H9 (cell line): ENCODE data around the gene MRPL34. TPM values are rescaled to one million over a fixed set of nuclear protein-coding genes. Genes with fewer than 3 reads are reported as not detected.

Experiments
- DNase-seq: peaks from one replicate; pipeline ENCODE4 v3.0.0-alpha.2; 2017
- H2AFZ ChIP-seq: one replicate; pipeline ENCODE4 v1.6.1; 2013; ENCODE audit warnings: mild to moderate bottlenecking, low read length, control low read depth, moderate library complexity
- H2AK5ac ChIP-seq: 2 replicates; pipeline ENCODE4 v1.6.1; 2013; ENCODE audit warnings: low read length, control low read depth, mixed read lengths; ENCODE audit not compliant: insufficient read length
- H2BK120ac ChIP-seq: one replicate; pipeline ENCODE4 v1.6.1; 2013; ENCODE audit warnings: low read depth, mild to moderate bottlenecking, low read length, control low read depth, inconsistent platforms; ENCODE audit not compliant: poor library complexity, severe bottlenecking
- H2BK12ac ChIP-seq: 2 replicates; pipeline ENCODE4 v1.6.1; 2013; ENCODE audit warnings: low read length, control low read depth, mixed read lengths, low read depth; ENCODE audit not compliant: insufficient read length
- H2BK15ac ChIP-seq: 2 replicates; pipeline ENCODE4 v1.6.1; 2013; ENCODE audit warnings: low read depth, low read length, control low read depth
- H2BK20ac ChIP-seq: one replicate; pipeline ENCODE4 v1.6.1; 2013; ENCODE audit warnings: low read depth, mild to moderate bottlenecking, low read length, control low read depth, inconsistent platforms; ENCODE audit not compliant: poor library complexity, severe bottlenecking
- H2BK5ac ChIP-seq: 2 replicates; pipeline ENCODE4 v1.6.1; 2013; ENCODE audit warnings: low read length, control low read depth, mixed read lengths; ENCODE audit not compliant: insufficient read length
- H3K14ac ChIP-seq: 2 replicates; pipeline ENCODE4 v1.6.1; 2013; ENCODE audit warnings: low read length, control low read depth; ENCODE audit not compliant: insufficient read depth
- H3K18ac ChIP-seq: 2 replicates; pipeline ENCODE4 v1.6.1; 2013; ENCODE audit warnings: low read depth, mild to moderate bottlenecking, mixed read lengths, low read length, control low read depth; ENCODE audit not compliant: insufficient read length
- H3K23ac ChIP-seq: 2 replicates; pipeline ENCODE4 v1.6.1; 2013; ENCODE audit warnings: low read length, control low read depth, mixed read lengths, low read depth; ENCODE audit not compliant: insufficient read length
- H3K23me2 ChIP-seq: 2 replicates; pipeline ENCODE4 v1.6.1; 2013; ENCODE audit warnings: low read depth, mild to moderate bottlenecking, mixed read lengths, low read length, control low read depth; ENCODE audit not compliant: insufficient read length, poor library complexity, severe bottlenecking
- H3K27ac ChIP-seq: 2 replicates; pipeline ENCODE4 v1.5.1; 2013; ENCODE audit warnings: low read length, control low read depth, mixed read lengths, low read depth; ENCODE audit not compliant: insufficient read length
- H3K27me3 ChIP-seq: 2 replicates; pipeline ENCODE4 v1.6.1; 2013; ENCODE audit warnings: low read length, control low read depth, inconsistent platforms; ENCODE audit not compliant: insufficient read depth
- H3K4ac ChIP-seq: 2 replicates; pipeline ENCODE4 v1.6.1; 2013; ENCODE audit warnings: low read depth, mild to moderate bottlenecking, control low read depth, inconsistent platforms, low read length, moderate library complexity
- H3K4me1 ChIP-seq: 2 replicates; pipeline ENCODE4 v1.6.1; 2013; ENCODE audit warnings: low read length, control low read depth, inconsistent platforms; ENCODE audit not compliant: insufficient read depth
- H3K4me2 ChIP-seq: 2 replicates; pipeline ENCODE4 v1.6.1; 2013; ENCODE audit warnings: low read length, control low read depth, mixed read lengths; ENCODE audit not compliant: insufficient read length, insufficient read depth
- H3K56ac ChIP-seq: 2 replicates; pipeline ENCODE4 v1.6.1; 2013; ENCODE audit warnings: low read depth, mild to moderate bottlenecking, mixed read lengths, low read length, control low read depth; ENCODE audit not compliant: insufficient read length
- H3K79me1 ChIP-seq: 2 replicates; pipeline ENCODE4 v1.6.1; 2013; ENCODE audit warnings: low read depth, mild to moderate bottlenecking, moderate library complexity, low read length, control low read depth, inconsistent platforms; ENCODE audit not compliant: insufficient read depth, poor library complexity, severe bottlenecking
- H3K79me2 ChIP-seq: 2 replicates; pipeline ENCODE4 v1.6.1; 2013; ENCODE audit warnings: low read length, control low read depth, inconsistent platforms; ENCODE audit not compliant: insufficient read depth
- H3K9ac ChIP-seq: 2 replicates; pipeline ENCODE4 v1.6.1; 2013; ENCODE audit warnings: low read length, control low read depth, mixed read lengths; ENCODE audit not compliant: insufficient read length; ENCODE audit errors: extremely low read depth
- H3K9me3 ChIP-seq: one replicate; pipeline ENCODE4 v1.6.1; 2013; ENCODE audit warnings: low read depth, low read length, inconsistent platforms; ENCODE audit not compliant: control insufficient read depth
- H3T11ph ChIP-seq: one replicate; pipeline ENCODE4 v1.6.1; 2013; ENCODE audit warnings: mild to moderate bottlenecking, low read length, control low read depth, inconsistent platforms
- H4K20me1 ChIP-seq: one replicate; pipeline ENCODE4 v1.6.1; 2013; ENCODE audit not compliant: control insufficient read depth, insufficient read length, insufficient read depth
- H4K5ac ChIP-seq: 2 replicates; pipeline ENCODE4 v1.6.1; 2013; ENCODE audit warnings: low read depth, mild to moderate bottlenecking, mixed read lengths, low read length, control low read depth; ENCODE audit not compliant: insufficient read length
- H4K8ac ChIP-seq: replicated peaks from 2 replicates; pipeline ENCODE4 v1.6.1; 2013; ENCODE audit warnings: low read length, control low read depth, mixed read lengths, low read depth; ENCODE audit not compliant: insufficient read length
- H4K91ac ChIP-seq: 2 replicates; pipeline ENCODE4 v1.6.1; 2013; ENCODE audit warnings: low read depth, mild to moderate bottlenecking, moderate library complexity, mixed read lengths, low read length, control low read depth; ENCODE audit not compliant: insufficient read length
- H3K27ac Mint-ChIP-seq, 3 experiments: 2 replicates in 2 of 3; 3 replicates in 1 of 3; pipeline ENCODE4 v1.8.0; 2020 to 2021; ENCODE audit warnings: mixed read lengths in 3 of 3, mild to moderate bottlenecking in 1 of 3, moderate library complexity in 1 of 3
- H3K27me3 Mint-ChIP-seq: 2 replicates; pipeline ENCODE4 v1.8.0; 2021; ENCODE audit warnings: low read depth, mild to moderate bottlenecking, moderate library complexity, mixed read lengths
- H3K36me3 Mint-ChIP-seq, 3 experiments: 2 replicates in 2 of 3; 3 replicates in 1 of 3; pipeline ENCODE4 v1.8.0; 2020 to 2021; ENCODE audit warnings: low read depth in 3 of 3, mixed read lengths in 3 of 3; ENCODE audit not compliant: insufficient read depth in 1 of 3
- H3K4me1 Mint-ChIP-seq, 2 experiments: 2 replicates each; pipeline ENCODE4 v1.8.0; 2020; ENCODE audit warnings: mixed read lengths in 2 of 2
- H3K4me3 Mint-ChIP-seq, 2 experiments: 2 replicates in 1 of 2; 3 replicates in 1 of 2; pipeline ENCODE4 v1.8.0; 2020 to 2021; ENCODE audit warnings: mild to moderate bottlenecking in 2 of 2, mixed read lengths in 2 of 2, moderate library complexity in 1 of 2
- H3K9me3 Mint-ChIP-seq, 2 experiments: 2 replicates in 1 of 2; 3 replicates in 1 of 2; pipeline ENCODE4 v1.8.0; 2020; ENCODE audit warnings: mild to moderate bottlenecking in 2 of 2, mixed read lengths in 2 of 2, moderate library complexity in 1 of 2
- WGBS: extraction: QIAGEN DNeasy Blood & Tissue Kit; methylation state at CpG from one replicate; pipeline ENCODE4 v1.1.7; 2013; ENCODE audit warnings: missing lambda C conversion rate, low lambda C conversion rate, mixed read lengths; ENCODE audit not compliant: insufficient read length; ENCODE audit errors: extremely low coverage; 5-methylcytosine and 5-hydroxymethylcytosine counted together
- total RNA-seq: library from RNA; stranded (reverse); gene quantifications from 2 replicates; pipeline ENCODE4 v1.2.1, GENCODE V29; 2021
- TF ChIP-seq, protein P1 (sequence below): fragments of 200-600 bp; sonication (generic); conservative IDR thresholded peaks from 3 replicates; pipeline ENCODE4 v1.8.0; 2021; ENCODE audit warnings: antibody characterized with exemption, mild to moderate bottlenecking

Gene MRPL34
- total RNA-seq, 1 experiment from 2014 or later, result 84.6 TPM

DNA sequence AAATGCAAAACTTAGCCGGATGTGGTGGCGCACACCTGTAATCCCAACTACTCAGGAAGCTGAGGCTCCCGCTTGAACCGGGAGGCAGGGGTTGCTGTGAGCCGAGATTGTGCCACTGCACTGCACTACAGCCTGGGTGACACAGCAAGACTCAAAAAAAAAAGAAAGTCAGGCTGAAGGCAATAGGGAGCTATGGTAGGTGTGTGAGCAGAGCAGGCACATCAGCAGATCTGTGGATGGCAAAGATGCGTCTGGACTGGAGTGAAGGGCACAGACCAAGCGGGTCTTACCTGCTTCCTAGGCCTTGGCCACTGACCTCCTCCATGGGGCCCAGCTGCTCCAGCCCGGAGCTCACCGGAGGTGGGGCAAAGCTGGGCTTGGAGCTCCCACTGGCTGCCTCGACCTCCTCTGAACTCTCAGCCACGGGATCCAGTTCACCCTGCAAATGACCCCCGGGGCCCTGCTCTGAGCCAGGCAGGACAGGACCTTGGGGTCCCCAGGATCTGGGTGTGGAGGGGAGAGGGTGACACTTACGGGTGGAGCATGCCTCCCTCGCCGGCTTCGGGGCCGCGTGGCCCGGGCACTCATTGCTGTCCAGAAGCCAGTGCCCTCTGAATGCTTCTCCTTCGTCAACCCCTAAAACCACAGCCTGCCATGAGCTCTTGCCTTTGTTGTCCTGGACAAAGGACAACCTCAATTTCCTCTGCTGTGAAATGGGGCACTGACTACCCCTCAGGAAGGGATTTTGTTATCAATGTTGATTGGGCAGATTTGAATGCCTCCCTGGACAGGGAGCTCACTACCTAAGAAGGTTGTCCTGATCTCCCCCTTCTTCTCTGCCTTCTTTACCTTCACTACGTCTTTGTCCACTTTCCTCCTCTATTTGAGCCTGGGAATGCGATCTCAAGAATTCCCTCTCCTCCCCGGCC is 41.7 kb upstream of the MRPL34 start:
- H2BK15ac ChIP-seq, result no peak overlapping the region
- H2BK12ac ChIP-seq, result peak overlapping the region; percentile 69
- peak overlapping the region; percentile 40 for H3K9ac ChIP-seq
- peak overlapping the region; percentile 34 for H4K5ac ChIP-seq
- H3K79me2 ChIP-seq, result no peaks in the 10 kb centered on the region
- H3K27ac ChIP-seq, result peak overlapping the region; percentile 53
- WGBS, result no CpG with 5 or more reads among the region's 23 CpGs
- Mint-ChIP-seq H3K4me1 (peaks cover 18 to 33% of the 10 kb centered on the region in 2 experiments), H3K36me3 (peaks cover 2 to 10% (median 4%) of the 10 kb centered on the region in 3 experiments; a peak in 6 of 7 replicates), H3K9me3 (no peaks in the 10 kb centered on the region; a peak in 1 of 5 replicates), H3K4me3 (peak overlapping the region; percentile 34 to 61; a peak in 4 of 5 replicates), H3K27ac (peak overlapping the region; percentile 95 to 99 (median 96)), H3K27me3 (peaks cover 1% of the 10 kb centered on the region)
- no peak overlapping the region for H2BK120ac ChIP-seq
- no peak overlapping the region for H2AFZ ChIP-seq
- peak overlapping the region; percentile 25 for H2AK5ac ChIP-seq
- TF ChIP-seq, protein P1, sequence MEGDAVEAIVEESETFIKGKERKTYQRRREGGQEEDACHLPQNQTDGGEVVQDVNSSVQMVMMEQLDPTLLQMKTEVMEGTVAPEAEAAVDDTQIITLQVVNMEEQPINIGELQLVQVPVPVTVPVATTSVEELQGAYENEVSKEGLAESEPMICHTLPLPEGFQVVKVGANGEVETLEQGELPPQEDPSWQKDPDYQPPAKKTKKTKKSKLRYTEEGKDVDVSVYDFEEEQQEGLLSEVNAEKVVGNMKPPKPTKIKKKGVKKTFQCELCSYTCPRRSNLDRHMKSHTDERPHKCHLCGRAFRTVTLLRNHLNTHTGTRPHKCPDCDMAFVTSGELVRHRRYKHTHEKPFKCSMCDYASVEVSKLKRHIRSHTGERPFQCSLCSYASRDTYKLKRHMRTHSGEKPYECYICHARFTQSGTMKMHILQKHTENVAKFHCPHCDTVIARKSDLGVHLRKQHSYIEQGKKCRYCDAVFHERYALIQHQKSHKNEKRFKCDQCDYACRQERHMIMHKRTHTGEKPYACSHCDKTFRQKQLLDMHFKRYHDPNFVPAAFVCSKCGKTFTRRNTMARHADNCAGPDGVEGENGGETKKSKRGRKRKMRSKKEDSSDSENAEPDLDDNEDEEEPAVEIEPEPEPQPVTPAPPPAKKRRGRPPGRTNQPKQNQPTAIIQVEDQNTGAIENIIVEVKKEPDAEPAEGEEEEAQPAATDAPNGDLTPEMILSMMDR, result no peak
- H3K4me2 ChIP-seq, result peak overlapping the region; percentile 16
- no peak overlapping the region for H2BK5ac ChIP-seq
- H3K23ac ChIP-seq, result no peak overlapping the region
- no peak overlapping the region for H3T11ph ChIP-seq
- peak overlapping the region; percentile 78 for H4K91ac ChIP-seq
- DNase-seq, result no peak
- no peaks in the 10 kb centered on the region for H3K27me3 ChIP-seq
- H3K56ac ChIP-seq, result no peak overlapping the region
- peaks cover 4% of the 10 kb centered on the region; the same call in 1 of the 2 replicates for H3K4me1 ChIP-seq
- H4K20me1 ChIP-seq, result no peaks in the 10 kb centered on the region
- peaks cover 10% of the 10 kb centered on the region for H3K9me3 ChIP-seq
- peak overlapping the region; percentile 59 for H3K4ac ChIP-seq
- H2BK20ac ChIP-seq, result no peak overlapping the region
- H3K14ac ChIP-seq, result no peak overlapping the region
- H3K23me2 ChIP-seq, result peaks cover 5% of the 10 kb centered on the region
- no peak overlapping the region for H4K8ac ChIP-seq
- peak overlapping the region; percentile 72 for H3K18ac ChIP-seq
- peaks cover 10% of the 10 kb centered on the region for H3K79me1 ChIP-seq
